Measurements from ENCODE around the gene UBE2H.

Gene UBE2H

GRCh38 chr7:129831424-129832058 lies 121.2 kb downstream of the UBE2H start (continued):
- TF ChIP-seq, protein P1, sequence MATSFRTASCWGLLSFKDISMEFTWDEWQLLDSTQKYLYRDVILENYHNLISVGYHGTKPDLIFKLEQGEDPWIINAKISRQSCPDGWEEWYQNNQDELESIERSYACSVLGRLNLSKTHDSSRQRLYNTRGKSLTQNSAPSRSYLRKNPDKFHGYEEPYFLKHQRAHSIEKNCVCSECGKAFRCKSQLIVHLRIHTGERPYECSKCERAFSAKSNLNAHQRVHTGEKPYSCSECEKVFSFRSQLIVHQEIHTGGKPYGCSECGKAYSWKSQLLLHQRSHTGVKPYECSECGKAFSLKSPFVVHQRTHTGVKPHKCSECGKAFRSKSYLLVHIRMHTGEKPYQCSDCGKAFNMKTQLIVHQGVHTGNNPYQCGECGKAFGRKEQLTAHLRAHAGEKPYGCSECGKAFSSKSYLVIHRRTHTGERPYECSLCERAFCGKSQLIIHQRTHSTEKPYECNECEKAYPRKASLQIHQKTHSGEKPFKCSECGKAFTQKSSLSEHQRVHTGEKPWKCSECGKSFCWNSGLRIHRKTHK (tag by site-specific recombination; IDR thresholded peaks at IDR 0.05): no peak
- TF ChIP-seq ZBTB17 (tag by site-specific recombination; IDR thresholded peaks at IDR 0.05) (peak; percentile 72), ZNF600 (tag by site-specific recombination; IDR thresholded peaks at IDR 0.05) (peak; percentile 87), KLF1 (tag by site-specific recombination; IDR thresholded peaks at IDR 0.05) (no peak), OVOL3 (tag by site-specific recombination; IDR thresholded peaks at IDR 0.05) (no peak), KLF8 (tag by site-specific recombination; IDR thresholded peaks at IDR 0.05) (peak; percentile 79), ZFP41 (tag by site-specific recombination; IDR thresholded peaks at IDR 0.05; ENCODE audit: borderline replicate concordance) (no peak), ZNF366 (tag by site-specific recombination; conservative IDR thresholded peaks at IDR 0.05) (peak; percentile 78), ZNF211 (tag by site-specific recombination; IDR thresholded peaks at IDR 0.05; ENCODE audit: low read depth) (no peak), TRIM28 (IDR thresholded peaks at IDR 0.05; ENCODE audit: borderline replicate concordance, low read length) (no peak), SETDB1 (IDR thresholded peaks at IDR 0.05; ENCODE audit: insufficient read length, low read length) (no peak), ZNF768 (tag by site-specific recombination; IDR thresholded peaks at IDR 0.05) (no peak), ZNF792 (tag by site-specific recombination; IDR thresholded peaks at IDR 0.05) (no peak), ZSCAN30 (tag by site-specific recombination; IDR thresholded peaks at IDR 0.05) (no peak), ZBTB20 (tag by site-specific recombination; IDR thresholded peaks at IDR 0.05) (no peak), GLI2 (tag by site-specific recombination; IDR thresholded peaks at IDR 0.05; ENCODE audit: borderline replicate concordance, low read depth) (no peak), ZNF610 (tag by site-specific recombination; IDR thresholded peaks at IDR 0.05; ENCODE audit: borderline replicate concordance) (no peak), ZNF707 (tag by site-specific recombination; IDR thresholded peaks at IDR 0.05) (no peak), ZNF843 (tag by site-specific recombination; IDR thresholded peaks at IDR 0.05) (no peak), ZNF2 (tag by site-specific recombination; IDR thresholded peaks at IDR 0.05) (no peak), ZNF777 (tag by site-specific recombination; IDR thresholded peaks at IDR 0.05; ENCODE audit: borderline replicate concordance) (no peak), ZBTB49 (tag by site-specific recombination; IDR thresholded peaks at IDR 0.05; ENCODE audit: low read depth) (no peak), ZNF37A (tag by site-specific recombination; IDR thresholded peaks at IDR 0.05) (no peak), ZNF16 (tag by site-specific recombination; IDR thresholded peaks at IDR 0.05; ENCODE audit: low read depth) (no peak), ZNF701 (tag by site-specific recombination; IDR thresholded peaks at IDR 0.05) (no peak), ZBTB10 (tag by site-specific recombination; IDR thresholded peaks at IDR 0.05) (no peak), ZNF292 (tag by site-specific recombination; IDR thresholded peaks at IDR 0.05; ENCODE audit: borderline replicate concordance, low read depth) (no peak), SP3 (tag by site-specific recombination; IDR thresholded peaks at IDR 0.05) (peak; percentile 38; the same call in 1 of the 2 replicates), ZNF548 (tag by site-specific recombination; IDR thresholded peaks at IDR 0.05) (no peak), ZXDB (tag by site-specific recombination; IDR thresholded peaks at IDR 0.05) (peak; percentile 46), ZNF335 (tag by site-specific recombination; conservative IDR thresholded peaks at IDR 0.05) (peak; percentile 75), ZNF629 (tag by site-specific recombination; IDR thresholded peaks at IDR 0.05) (peak; percentile 96), ZNF530 (tag by site-specific recombination; IDR thresholded peaks at IDR 0.05; ENCODE audit: low read depth) (no peak)
- TF ChIP-seq, protein P2, sequence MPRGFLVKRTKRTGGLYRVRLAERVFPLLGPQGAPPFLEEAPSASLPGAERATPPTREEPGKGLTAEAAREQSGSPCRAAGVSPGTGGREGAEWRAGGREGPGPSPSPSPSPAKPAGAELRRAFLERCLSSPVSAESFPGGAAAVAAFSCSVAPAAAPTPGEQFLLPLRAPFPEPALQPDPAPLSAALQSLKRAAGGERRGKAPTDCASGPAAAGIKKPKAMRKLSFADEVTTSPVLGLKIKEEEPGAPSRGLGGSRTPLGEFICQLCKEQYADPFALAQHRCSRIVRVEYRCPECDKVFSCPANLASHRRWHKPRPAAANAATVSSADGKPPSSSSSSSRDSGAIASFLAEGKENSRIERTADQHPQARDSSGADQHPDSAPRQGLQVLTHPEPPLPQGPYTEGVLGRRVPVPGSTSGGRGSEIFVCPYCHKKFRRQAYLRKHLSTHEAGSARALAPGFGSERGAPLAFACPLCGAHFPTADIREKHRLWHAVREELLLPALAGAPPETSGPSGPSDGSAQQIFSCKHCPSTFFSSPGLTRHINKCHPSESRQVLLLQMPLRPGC (tag by site-specific recombination; IDR thresholded peaks at IDR 0.05): peak; percentile 75

Data from HEK293 (cell line).